22Rv1 (cell line): ENCODE results near the gene ATG7.

Experiments used
- H3K27ac ChIP-seq: fragments of 450-650 bp; 2 replicates; pipeline ENCODE4 v1.5.1; 2017
- CTCF ChIP-seq: fragments of 450-650 bp; IDR thresholded peaks from 2 replicates; pipeline ENCODE4 v1.5.1; 2017; ENCODE audit warnings: mild to moderate bottlenecking
- ZFX ChIP-seq: fragments of 450-650 bp; IDR thresholded peaks from 2 replicates; pipeline ENCODE4 v1.6.1; 2017; ENCODE audit warnings: antibody characterized with exemption, borderline replicate concordance

ATG7 gene

DNA sequence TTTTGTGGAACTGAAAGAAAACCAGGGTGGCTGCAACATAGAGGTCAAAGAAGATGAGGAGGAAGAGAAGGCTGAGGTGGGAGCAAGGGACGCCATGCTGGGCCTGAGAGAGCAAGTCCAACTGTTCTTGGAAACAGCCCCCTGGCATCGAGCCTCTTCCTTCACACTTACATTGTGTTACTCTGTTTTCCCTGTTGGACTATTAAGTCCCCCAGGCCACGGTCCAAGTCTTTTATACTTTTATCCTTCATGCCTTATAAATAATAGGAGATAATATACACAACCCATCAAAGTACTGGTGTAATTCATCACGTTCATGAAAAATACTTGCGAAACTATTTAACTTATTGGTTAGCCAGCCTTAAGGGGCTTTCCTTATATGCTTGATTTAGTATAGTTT, 79.3 kb downstream of the ATG7 start:
- no peak for TF ChIP-seq ZFX
- no peak for TF ChIP-seq CTCF
- no peak overlapping the region for H3K27ac ChIP-seq

DNA sequence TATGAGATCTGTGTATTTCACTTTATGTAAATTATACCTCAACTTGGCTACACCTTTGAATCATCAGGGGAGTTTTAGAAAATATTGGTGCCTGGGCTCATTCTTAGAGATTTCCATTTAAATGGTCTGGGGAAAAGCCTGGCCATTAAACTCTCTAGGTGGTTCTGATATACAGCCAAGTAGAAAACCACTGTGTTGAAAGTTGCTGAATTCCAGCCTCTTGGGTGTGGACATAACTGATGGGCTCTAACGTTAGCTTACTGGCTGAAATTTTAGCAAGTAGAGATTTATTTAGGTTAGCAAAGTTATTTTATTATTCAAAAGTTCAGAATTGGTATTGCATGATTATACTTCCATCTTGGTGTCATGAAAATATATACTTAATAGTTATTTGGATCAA, 84.1 kb downstream of the ATG7 start:
- TF ChIP-seq ZFX (no peak), CTCF (no peak)
- H3K27ac ChIP-seq, result no peak overlapping the region

GRCh38 chr3:11362600-11362999, 90.4 kb downstream of the ATG7 start:
- TF ChIP-seq CTCF (no peak), ZFX (no peak)

DNA sequence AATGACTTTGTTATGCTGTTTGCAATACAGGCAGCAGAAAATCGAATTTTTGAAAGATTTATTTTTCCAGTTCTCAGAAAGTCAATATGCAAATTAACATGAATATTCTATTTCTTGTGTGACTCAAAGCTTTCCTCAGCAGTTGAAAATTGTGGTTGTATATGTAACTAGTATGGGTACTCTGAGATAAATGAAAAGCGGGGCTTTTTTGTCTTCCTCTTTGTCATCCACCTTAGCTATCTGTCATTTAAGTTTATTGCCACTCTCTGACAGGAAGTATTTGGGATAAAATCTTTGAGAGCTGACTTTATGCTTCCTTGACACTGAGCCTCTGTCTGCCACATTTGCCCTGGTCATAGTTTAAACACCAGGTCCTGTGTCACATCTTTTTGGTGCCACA, 91.5 kb downstream of the ATG7 start:
- H3K27ac ChIP-seq, result no peak overlapping the region
- TF ChIP-seq ZFX (no peak), CTCF (no peak)

More at GRCh38 chr3:11362600-11362999, 90.4 kb downstream of the ATG7 start:
- no peak overlapping the region for H3K27ac ChIP-seq

- TF ChIP-seq ZFX, result no peak
- no peak for TF ChIP-seq CTCF
- H3K27ac ChIP-seq, result no peak overlapping the region
Measured at GRCh38 chr3:11364181-11364580, 92.0 kb downstream of the ATG7 start.

- TF ChIP-seq ZFX (no peak), CTCF (no peak)
- H3K27ac ChIP-seq, result no peak overlapping the region
Measured at GRCh38 chr3:11367143-11367693, 95.0 kb downstream of the ATG7 start.

DNA sequence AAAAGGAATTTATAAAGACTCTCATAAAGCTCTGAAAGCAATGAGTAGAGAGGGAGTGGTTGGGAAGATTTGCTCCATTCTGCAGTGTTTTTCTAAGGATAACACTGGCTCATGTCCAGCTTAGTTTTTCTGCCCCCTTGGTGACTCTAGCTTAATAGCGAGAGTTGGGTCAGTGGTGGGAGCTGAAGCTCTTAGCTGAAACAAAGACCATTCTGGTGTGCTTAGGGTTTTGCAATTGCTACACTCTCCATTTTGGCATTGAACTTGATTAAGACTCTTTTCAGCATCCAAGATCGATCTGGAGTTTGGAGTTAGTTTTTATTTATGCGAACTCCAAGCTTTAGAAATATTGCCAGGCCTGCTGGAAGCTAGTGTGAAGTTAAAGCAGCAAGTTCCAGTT, 98.0 kb downstream of the ATG7 start:
- TF ChIP-seq ZFX (no peak), CTCF (no peak)

More for the DNA sequence above, 98.0 kb downstream of the ATG7 start:
- H3K27ac ChIP-seq, result no peak overlapping the region
